ENCODE measurements around the gene LRRC25.
A peak's percentile ranks its signal among the peaks of the same experiment; 100 is the strongest.

The LRRC25 gene

GRCh38 chr19:18429717-18430416, 32.4 kb upstream of the LRRC25 start:
- H3K27ac ChIP-seq: peak overlapping the region; percentile 64
- TF ChIP-seq, protein P1, sequence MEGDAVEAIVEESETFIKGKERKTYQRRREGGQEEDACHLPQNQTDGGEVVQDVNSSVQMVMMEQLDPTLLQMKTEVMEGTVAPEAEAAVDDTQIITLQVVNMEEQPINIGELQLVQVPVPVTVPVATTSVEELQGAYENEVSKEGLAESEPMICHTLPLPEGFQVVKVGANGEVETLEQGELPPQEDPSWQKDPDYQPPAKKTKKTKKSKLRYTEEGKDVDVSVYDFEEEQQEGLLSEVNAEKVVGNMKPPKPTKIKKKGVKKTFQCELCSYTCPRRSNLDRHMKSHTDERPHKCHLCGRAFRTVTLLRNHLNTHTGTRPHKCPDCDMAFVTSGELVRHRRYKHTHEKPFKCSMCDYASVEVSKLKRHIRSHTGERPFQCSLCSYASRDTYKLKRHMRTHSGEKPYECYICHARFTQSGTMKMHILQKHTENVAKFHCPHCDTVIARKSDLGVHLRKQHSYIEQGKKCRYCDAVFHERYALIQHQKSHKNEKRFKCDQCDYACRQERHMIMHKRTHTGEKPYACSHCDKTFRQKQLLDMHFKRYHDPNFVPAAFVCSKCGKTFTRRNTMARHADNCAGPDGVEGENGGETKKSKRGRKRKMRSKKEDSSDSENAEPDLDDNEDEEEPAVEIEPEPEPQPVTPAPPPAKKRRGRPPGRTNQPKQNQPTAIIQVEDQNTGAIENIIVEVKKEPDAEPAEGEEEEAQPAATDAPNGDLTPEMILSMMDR (conservative IDR thresholded peaks at IDR 0.05): no peak

- TF ChIP-seq, protein P1 (conservative IDR thresholded peaks at IDR 0.05): no peak
- peak overlapping the region; percentile 64 for H3K27ac ChIP-seq
Observed at GRCh38 chr19:18428787-18429674, 31.6 kb upstream of the LRRC25 start.

DNA sequence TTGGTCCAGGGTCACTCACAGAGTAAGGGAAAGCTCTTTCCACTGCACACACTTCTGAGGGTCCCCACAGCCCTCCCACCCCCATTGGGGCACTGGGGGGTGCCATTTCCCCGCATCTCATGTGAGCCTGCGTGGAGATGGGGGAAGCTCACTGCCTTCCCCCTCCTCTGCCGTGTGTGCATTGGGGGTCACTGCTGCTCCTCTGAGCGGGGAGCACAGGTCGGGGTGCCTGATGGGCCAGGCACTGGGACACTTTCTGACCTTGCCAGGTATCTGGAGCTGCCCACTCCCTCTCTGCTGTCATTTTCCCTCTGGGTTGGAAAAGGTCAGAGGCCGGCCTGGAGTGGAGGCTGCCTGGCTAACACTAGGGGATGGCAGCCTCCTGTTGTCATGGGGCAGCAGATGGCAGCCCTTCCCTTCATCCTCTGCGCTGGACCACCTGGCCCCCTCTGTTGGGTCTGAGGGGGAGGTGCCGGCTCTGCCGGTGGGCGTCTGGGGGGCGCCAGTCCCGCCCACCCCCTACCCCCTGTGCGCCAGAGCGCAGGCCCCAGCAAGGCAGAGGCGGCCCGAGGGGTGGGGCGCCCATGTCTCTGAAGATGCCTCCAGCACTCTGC, 30.9 kb upstream of the LRRC25 start:
- peak overlapping the region; percentile 64 for H3K27ac ChIP-seq
- TF ChIP-seq, protein P1 (conservative IDR thresholded peaks at IDR 0.05): no peak

DNA sequence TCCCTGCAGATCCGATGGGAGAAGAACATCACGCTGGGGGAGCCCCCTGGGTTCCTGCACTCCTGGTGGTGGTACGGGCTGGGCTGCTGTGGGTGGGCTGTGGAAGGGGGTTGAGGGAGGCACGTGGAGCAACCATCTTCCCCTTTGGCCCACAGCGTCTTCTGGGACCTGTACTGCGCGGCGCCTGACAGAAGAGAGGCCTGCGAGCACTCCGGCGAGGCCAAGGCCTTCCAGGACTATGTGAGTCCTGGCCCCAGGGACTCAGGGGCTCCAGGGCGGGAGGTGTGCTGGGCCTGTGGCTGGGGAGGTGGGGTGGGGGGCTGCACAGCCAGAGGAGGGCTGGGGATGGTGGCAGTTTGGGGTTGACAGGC, 30.3 kb upstream of the LRRC25 start:
- H3K27ac ChIP-seq: no peak overlapping the region
- TF ChIP-seq, protein P1 (conservative IDR thresholded peaks at IDR 0.05): no peak

DNA sequence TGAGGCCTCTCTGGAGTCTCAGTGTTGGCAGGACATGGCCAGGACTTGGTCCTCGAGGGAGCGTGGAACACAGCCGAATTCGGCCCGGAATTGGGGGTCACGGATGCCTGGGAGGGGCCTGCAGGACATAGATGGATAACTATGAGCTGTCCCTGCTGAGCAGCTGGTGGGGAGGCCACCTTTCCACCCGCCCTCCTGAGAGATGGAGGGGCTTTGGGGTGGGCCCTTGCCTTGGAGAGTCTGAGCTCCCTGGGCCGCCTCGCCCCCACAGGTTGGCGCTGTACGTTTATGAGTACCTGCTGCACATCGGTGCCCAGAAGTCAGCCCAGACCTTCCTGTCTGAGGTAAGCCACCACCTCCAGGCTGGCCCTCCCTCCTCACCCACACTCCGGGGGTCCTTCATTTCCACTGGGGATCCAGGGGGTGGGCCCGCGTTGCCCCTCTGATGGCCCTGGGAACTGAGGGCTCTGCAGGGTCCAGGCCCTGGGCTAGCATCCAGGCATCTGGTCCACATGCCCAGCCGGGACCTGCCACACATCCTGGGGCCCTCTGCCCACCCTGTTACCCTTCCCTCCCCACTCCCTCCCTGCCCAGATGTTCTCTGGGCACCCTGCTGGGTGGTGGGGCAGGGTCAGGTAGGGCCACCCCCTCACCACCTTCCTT, 29.8 kb upstream of the LRRC25 start:
- H3K27ac ChIP-seq: no peak overlapping the region
- TF ChIP-seq, protein P1 (conservative IDR thresholded peaks at IDR 0.05): no peak

GRCh38 chr19:18426416-18426767, 29.0 kb upstream of the LRRC25 start:
- TF ChIP-seq, protein P1 (conservative IDR thresholded peaks at IDR 0.05): no peak
- no peak overlapping the region for H3K27ac ChIP-seq
